ENCODE results near the gene CHST13. TPM values are rescaled to one million over a fixed set of nuclear protein-coding genes. Genes with fewer than 3 reads are reported as not detected.

Gene CHST13
- total RNA-seq, 2 experiments from 2014 or later = not detected

GRCh38 chr3:126557415-126557745 is 33.4 kb downstream of the CHST13 start:
- POLR2A ChIA-PET = no interaction called here
- no peaks in the 10 kb centered on the region for H3K36me3 Mint-ChIP-seq (ENCODE audit: low read depth)
- CTCF ChIA-PET = no interaction called here
- no peaks in the 10 kb centered on the region for H3K9me3 Mint-ChIP-seq
- no peaks in the 10 kb centered on the region for H3K4me1 Mint-ChIP-seq
- no peak overlapping the region for H3K27ac Mint-ChIP-seq
- H3K27me3 Mint-ChIP-seq = peaks cover 10% of the 10 kb centered on the region
- H3K4me3 Mint-ChIP-seq = no peak overlapping the region
- DNase-seq = peak; percentile 11

DNA sequence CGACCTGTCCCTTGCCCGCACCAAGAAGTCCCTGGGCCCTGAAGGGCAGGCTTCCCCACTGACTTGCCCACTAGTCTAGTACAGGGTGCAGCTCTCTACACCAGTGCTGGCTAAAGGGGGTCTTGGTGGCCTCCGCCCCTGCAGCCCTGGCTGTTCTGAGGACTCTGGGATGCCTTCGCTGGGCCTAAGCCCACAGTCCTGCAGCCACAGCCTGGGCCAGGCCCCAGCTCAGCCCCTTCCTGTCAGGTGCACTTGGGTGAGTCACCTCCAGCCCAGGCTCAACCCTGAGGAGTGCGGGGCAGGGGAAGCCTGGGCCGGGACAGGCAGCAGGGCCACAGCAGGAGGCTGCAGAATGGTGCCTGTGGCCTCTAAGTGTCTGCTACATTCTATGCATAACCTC is 33.8 kb downstream of the CHST13 start:
- no peak overlapping the region for H3K4me3 Mint-ChIP-seq
- no peaks in the 10 kb centered on the region for H3K9me3 Mint-ChIP-seq
- CTCF ChIA-PET = no interaction called here
- DNase-seq = no peak
- POLR2A ChIA-PET = no interaction called here
- peaks cover 12% of the 10 kb centered on the region for H3K27me3 Mint-ChIP-seq
- H3K27ac Mint-ChIP-seq = no peak overlapping the region
- H3K4me1 Mint-ChIP-seq = no peaks in the 10 kb centered on the region
- H3K36me3 Mint-ChIP-seq (ENCODE audit: low read depth) = no peaks in the 10 kb centered on the region

DNA sequence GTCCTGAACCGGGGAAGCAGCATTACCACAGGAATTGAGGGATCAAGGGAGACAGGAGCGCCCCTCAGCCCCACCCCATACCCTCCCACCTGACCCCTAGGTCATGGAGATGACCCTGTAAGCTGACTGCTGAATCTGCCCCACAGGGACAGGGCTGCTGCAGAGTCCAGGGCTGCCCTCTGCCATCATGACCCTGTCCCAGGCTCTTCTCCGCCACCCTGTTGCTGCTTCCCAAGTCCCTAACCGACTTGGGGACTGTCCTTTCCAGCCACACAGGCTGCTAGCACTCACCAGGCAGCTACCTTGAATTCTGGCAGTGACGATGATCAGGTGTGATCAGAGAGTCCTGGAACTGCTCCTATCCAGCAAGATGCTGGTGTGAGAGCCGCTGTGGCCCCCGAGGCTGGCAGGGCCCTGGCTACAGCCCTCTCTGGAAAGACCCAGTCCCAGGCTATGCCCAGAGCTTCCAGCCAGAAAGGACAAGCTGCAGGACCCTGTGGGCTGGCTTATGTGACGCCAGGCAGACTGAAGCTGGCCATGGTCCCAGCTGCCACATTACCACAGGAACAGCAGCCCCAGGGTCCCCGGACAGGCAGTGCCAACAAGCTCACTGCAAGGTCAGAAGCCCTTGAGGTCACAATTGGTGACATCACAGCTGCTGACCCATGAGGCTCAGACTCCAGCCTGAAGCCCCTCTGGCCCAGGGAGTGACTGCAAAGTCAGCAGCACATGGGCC is 34.5 kb downstream of the CHST13 start, which contains the start of gene C3orf22:
C3orf22 (minus strand) TSS at position 597 of the 736 bp plus-strand sequence. CDS start 5,542 bp downstream, outside the sequence.
- Mint-ChIP-seq H3K27ac (no peak within 1 kb of the TSS), H3K4me1 (no peaks in the 10 kb centered on the region), H3K4me3 (no peak within 1 kb of the TSS), H3K9me3 (no peaks in the 10 kb centered on the region), H3K27me3 (peaks cover 14% of the 10 kb centered on the region), H3K36me3 (ENCODE audit: low read depth) (no peaks in the 10 kb centered on the region)
- ChIA-PET CTCF (no interaction called here), POLR2A (no interaction called here)
- peak; percentile 10 for DNase-seq

GRCh38 chr3:126562737-126563276 is 38.9 kb downstream of the CHST13 start:
- Mint-ChIP-seq H3K27ac (no peak overlapping the region), H3K9me3 (no peaks in the 10 kb centered on the region), H3K27me3 (peaks cover 20% of the 10 kb centered on the region), H3K36me3 (ENCODE audit: low read depth) (no peaks in the 10 kb centered on the region), H3K4me1 (no peaks in the 10 kb centered on the region), H3K4me3 (no peak overlapping the region)
- ChIA-PET CTCF (no interaction called here), POLR2A (no interaction called here)
- DNase-seq = no peak

DNA sequence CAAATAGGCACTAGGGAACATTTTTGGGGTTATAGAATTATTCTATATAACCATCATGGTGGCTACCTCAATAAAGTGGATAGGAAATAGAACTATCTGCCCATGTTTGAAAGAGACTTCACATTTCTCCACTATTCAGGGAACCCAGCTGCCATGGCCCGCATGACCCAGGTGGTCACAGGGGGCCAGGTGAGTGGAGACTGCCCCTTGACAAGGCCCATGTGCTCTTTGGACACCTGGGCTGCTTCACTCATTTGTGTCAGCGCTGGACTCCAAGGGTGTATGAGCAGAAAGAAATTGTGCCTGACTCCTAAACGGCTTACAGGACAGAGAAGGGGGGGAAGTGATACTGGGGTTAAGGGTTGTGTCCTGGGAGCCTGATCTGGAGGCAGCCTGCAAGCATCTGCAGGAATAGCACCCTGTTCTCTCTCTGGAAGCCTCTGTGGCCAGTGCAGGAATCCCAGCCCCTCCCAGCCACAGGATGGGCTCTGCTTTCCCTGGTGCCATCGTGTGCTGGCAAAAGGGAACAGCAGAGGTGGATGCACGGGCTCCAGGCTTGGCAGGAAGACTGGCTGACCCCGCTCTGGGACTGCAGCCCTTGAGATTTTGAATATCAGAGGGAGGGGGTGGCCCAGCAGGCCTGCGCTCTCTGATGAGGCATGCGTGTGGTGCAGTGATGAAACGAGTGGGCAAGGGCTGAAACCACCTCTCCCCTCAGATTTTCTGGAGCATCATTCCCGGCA is 43.9 kb downstream of the CHST13 start:
- peaks cover 7% of the 10 kb centered on the region for H3K27me3 Mint-ChIP-seq
- no peaks in the 10 kb centered on the region for H3K9me3 Mint-ChIP-seq
- H3K4me1 Mint-ChIP-seq = no peaks in the 10 kb centered on the region
- no peaks in the 10 kb centered on the region for H3K36me3 Mint-ChIP-seq (ENCODE audit: low read depth)
- CTCF ChIA-PET = no interaction called here
- no peak overlapping the region for H3K4me3 Mint-ChIP-seq
- POLR2A ChIA-PET = no interaction called here
- no peak overlapping the region for H3K27ac Mint-ChIP-seq
- no peak for DNase-seq

- Mint-ChIP-seq H3K36me3 (ENCODE audit: low read depth) (no peaks in the 10 kb centered on the region), H3K4me1 (no peaks in the 10 kb centered on the region), H3K27me3 (peaks cover 8% of the 10 kb centered on the region), H3K4me3 (no peak overlapping the region), H3K27ac (no peak overlapping the region), H3K9me3 (no peaks in the 10 kb centered on the region)
- DNase-seq = no peak
- ChIA-PET CTCF (no interaction called here), POLR2A (no interaction called here)
Measured at GRCh38 chr3:126568776-126569342, 44.9 kb downstream of the CHST13 start.

DNA sequence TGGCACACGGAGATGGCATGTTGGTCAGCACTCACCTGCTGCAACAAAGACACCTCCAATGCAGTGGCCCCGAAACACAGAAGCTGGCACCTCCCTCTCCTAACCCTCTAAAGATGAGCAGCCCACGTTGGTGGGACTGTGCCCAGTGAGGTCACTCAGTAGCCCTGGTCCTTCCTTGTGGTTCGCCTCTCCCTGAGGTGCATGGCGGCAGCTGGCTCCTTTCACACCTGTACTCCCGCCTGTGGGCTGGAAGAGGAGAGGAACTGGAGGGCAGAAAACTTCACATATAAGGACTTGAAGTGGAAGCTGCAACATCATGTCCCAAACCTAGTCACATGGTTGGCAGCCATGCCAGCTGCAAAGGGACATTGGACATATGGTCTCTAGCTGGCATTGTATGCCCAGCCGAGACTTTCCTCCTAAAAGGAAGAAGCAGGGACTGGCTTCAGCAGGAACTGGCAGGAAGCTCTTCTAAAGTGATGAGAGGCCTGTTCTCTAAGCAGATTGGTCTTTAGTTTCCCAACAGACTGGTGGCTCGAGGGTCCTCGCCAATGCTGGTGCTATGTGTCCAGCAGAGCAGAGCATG is 45.5 kb downstream of the CHST13 start:
- no peak for DNase-seq
- POLR2A ChIA-PET = no interaction called here
- no peaks in the 10 kb centered on the region for H3K9me3 Mint-ChIP-seq
- peaks cover 9% of the 10 kb centered on the region for H3K27me3 Mint-ChIP-seq
- H3K27ac Mint-ChIP-seq = no peak overlapping the region
- H3K4me1 Mint-ChIP-seq = no peaks in the 10 kb centered on the region
- H3K4me3 Mint-ChIP-seq = no peak overlapping the region
- CTCF ChIA-PET = no interaction called here
- H3K36me3 Mint-ChIP-seq (ENCODE audit: low read depth) = no peaks in the 10 kb centered on the region

- H3K9me3 Mint-ChIP-seq = no peaks in the 10 kb centered on the region
- CTCF ChIA-PET = no interaction called here
- H3K27ac Mint-ChIP-seq = no peak overlapping the region
- peaks cover 11% of the 10 kb centered on the region for H3K27me3 Mint-ChIP-seq
- H3K4me1 Mint-ChIP-seq = no peaks in the 10 kb centered on the region
- DNase-seq = no peak
- POLR2A ChIA-PET = no interaction called here
- H3K4me3 Mint-ChIP-seq = no peak overlapping the region
- no peaks in the 10 kb centered on the region for H3K36me3 Mint-ChIP-seq (ENCODE audit: low read depth)
Measured at GRCh38 chr3:126570103-126570541, 46.2 kb downstream of the CHST13 start.

DNA sequence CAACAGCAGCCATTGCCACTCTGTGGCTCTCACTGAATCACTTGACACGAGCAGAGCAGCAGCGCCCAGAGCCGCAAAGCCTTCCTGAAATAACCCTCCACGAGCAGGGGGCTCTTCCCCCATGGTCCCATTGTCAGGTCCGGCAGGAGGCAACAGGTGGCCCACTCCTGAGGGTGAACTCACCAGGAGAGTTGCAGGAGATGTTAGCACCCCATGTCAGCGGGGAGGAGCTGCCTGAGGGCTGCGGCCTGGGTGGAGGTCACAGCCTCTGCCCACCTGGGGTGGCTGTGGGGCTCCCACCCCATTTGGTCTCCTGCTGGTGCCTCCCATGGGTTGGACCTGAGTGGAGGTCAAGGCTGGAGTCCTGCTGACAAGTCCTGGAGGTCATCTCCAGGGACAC is 47.1 kb downstream of the CHST13 start:
- Mint-ChIP-seq H3K9me3 (no peaks in the 10 kb centered on the region), H3K36me3 (ENCODE audit: low read depth) (no peaks in the 10 kb centered on the region), H3K4me1 (no peaks in the 10 kb centered on the region), H3K4me3 (no peak overlapping the region), H3K27me3 (peaks cover 6% of the 10 kb centered on the region), H3K27ac (no peak overlapping the region)
- POLR2A ChIA-PET = no interaction called here
- DNase-seq = no peak
- CTCF ChIA-PET = no interaction called here

DNA sequence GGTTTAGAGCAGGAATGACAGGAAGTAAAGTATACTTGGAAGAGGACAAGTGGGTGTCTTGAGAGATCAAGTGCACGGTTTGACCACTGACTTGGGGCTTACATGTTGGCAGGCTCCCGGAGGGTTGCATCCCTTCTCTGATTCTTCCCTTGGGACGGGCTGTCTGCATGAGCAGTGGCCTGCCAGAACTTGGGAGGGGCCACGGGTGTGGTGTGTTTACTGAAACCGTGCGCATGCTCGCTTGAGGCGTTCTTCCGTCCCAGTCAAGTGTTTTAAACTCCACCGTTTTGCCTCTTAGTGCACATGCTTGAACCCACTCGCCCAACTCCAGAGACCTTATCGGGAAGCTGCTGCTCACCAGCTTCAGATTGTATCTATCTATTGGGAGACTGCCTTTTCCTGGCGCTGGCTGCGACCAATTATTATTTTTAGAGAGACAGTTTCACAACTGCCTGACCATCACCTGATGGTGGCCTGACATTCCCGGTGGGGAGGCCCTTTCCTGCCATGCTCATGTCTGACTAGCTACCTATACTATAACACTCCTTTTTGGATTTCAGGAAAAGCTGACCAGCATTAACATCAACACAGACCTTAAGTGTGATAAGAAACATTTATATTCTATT is 49.6 kb downstream of the CHST13 start:
- no peaks in the 10 kb centered on the region for H3K4me1 Mint-ChIP-seq
- no peak overlapping the region for H3K4me3 Mint-ChIP-seq
- ChIA-PET CTCF (no interaction called here), POLR2A (no interaction called here)
- no peak overlapping the region for H3K27ac Mint-ChIP-seq
- DNase-seq = no peak
- no peaks in the 10 kb centered on the region for H3K36me3 Mint-ChIP-seq (ENCODE audit: low read depth)
- peaks cover 6% of the 10 kb centered on the region for H3K27me3 Mint-ChIP-seq
- no peaks in the 10 kb centered on the region for H3K9me3 Mint-ChIP-seq

DNA sequence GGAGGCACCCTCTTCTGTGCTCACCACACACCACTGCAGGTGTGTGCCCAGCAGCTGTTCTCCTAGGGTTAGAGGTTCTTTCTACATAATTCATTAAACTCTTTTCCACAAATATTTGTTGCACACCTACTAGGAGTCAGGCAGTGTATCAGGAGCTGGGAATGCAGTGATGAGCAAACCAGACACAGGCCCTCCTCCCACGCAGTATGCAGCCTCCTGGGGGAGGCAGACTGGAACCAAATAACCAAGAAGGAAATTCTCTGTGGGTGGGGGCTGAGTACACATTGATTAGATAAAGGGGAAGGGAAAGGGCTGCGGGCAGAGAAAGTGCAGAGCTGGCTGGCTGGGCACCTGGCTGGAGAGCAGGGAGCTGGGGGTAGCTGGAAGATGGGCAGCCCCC is 53.3 kb downstream of the CHST13 start:
- ChIA-PET POLR2A (no interaction called here), CTCF (no interaction called here)
- no peak for DNase-seq
- Mint-ChIP-seq H3K9me3 (no peaks in the 10 kb centered on the region), H3K27ac (no peak overlapping the region), H3K36me3 (ENCODE audit: low read depth) (no peaks in the 10 kb centered on the region), H3K4me1 (no peaks in the 10 kb centered on the region), H3K4me3 (no peak overlapping the region), H3K27me3 (peaks cover 13% of the 10 kb centered on the region)

DNA sequence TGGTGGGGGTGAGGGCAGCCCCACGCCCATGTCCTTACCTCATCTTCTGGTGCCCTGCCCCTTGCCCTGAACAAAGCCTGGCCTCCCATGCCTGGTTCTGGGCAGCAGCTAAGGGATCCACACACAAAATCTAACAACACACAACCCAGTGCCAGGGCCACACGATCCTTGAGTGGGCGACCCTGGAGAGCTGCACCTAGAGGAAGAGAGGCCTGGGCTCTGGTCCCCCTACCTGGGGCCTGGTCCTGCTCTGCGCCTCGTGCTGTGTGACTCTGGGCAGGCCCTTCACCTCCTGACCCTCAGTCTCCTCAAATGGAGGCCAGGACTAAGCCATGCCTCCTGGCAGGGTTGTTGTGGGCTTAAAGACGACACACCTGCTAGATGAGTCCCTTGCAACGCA is 54.7 kb downstream of the CHST13 start:
- no peak overlapping the region for H3K27ac Mint-ChIP-seq
- H3K27me3 Mint-ChIP-seq = peaks cover 18% of the 10 kb centered on the region
- no peaks in the 10 kb centered on the region for H3K36me3 Mint-ChIP-seq (ENCODE audit: low read depth)
- ChIA-PET POLR2A (no interaction called here), CTCF (no interaction called here)
- no peaks in the 10 kb centered on the region for H3K4me1 Mint-ChIP-seq
- DNase-seq = no peak
- H3K4me3 Mint-ChIP-seq = no peak overlapping the region
- H3K9me3 Mint-ChIP-seq = no peaks in the 10 kb centered on the region

- Mint-ChIP-seq H3K27me3 (peaks cover 17% of the 10 kb centered on the region), H3K36me3 (ENCODE audit: low read depth) (no peaks in the 10 kb centered on the region), H3K27ac (no peak overlapping the region), H3K4me3 (no peak overlapping the region), H3K9me3 (no peaks in the 10 kb centered on the region), H3K4me1 (no peaks in the 10 kb centered on the region)
- no peak for DNase-seq
- ChIA-PET CTCF (no interaction called here), POLR2A (no interaction called here)
Measured at GRCh38 chr3:126580746-126581145, 56.8 kb downstream of the CHST13 start.

Data from activated CD4-positive, alpha-beta memory T cell treated with anti-CD3 and anti-CD28 coated beads, Interleukin-2, amount 10 ng/mL, durations not matched to agents 7 days and 5 days (primary cell).